K562 treated with DMSO at 1 percent for 4 hours (cell line): Measurements from ENCODE around the gene OR2V2. TPM values are rescaled to one million over a fixed set of nuclear protein-coding genes. Genes with fewer than 3 reads are reported as not detected.

Experiments used
- total RNA-seq: library from RNA; unstranded; fragments of 300-600 nt; gene quantifications from 2 replicates; pipeline ENCODE4 v1.2.3, GENCODE V29; 2022; ENCODE audit not compliant: insufficient read depth

OR2V2 gene
- not detected in 2 replicates for total RNA-seq

GRCh38 chr5:181146927-181147636, at the start of gene OR2V2:
TSS of gene OR2V2 (plus strand) at chr5:181147586. CDS start at chr5:181154943, 7,357 bp downstream.

GRCh38 chr5:181130832-181131496, 16.4 kb upstream of the OR2V2 start, which contains the start of gene OR2V1:
TSS of gene OR2V1 (minus strand) at chr5:181131169. CDS start at chr5:181125304, 5,865 bp downstream.

GRCh38 chr5:181204826-181205760, 57.7 kb downstream of the OR2V2 start, which contains the start of gene TRIM7:
TSS of gene TRIM7 (minus strand) at chr5:181205196. CDS start at chr5:181205110, 86 bp downstream.

Other genes with a start within 250 kb of the OR2V2 start
- not detected in 2 replicates for gene BTNL8, start 248.4 kb upstream of the OR2V2 start, total RNA-seq
- gene BTNL3, start 158.7 kb upstream of the OR2V2 start, total RNA-seq: not detected in 2 replicates
- gene BTNL9, start 107.3 kb upstream of the OR2V2 start, total RNA-seq: 20.1 and 25.1 TPM in 2 replicates
- not detected in 2 replicates for gene OR2V1, start 16.4 kb upstream of the OR2V2 start, total RNA-seq
- 3.5 and 5.0 TPM in 2 replicates for gene TRIM7, start 57.6 kb downstream of the OR2V2 start, total RNA-seq
- 14.6 and 20.6 TPM in 2 replicates for gene TRIM41, start 75.7 kb downstream of the OR2V2 start, total RNA-seq
- 8,046 and 8,082 TPM in 2 replicates for gene RACK1, start 96.3 kb downstream of the OR2V2 start, total RNA-seq
- 6.1 and 7.3 TPM in 2 replicates for gene TRIM52, start 113.6 kb downstream of the OR2V2 start, total RNA-seq
- not detected in 2 replicates for gene OR4F3, start 219.7 kb downstream of the OR2V2 start, total RNA-seq